ENCODE measurements around the gene TRIOBP. TPM values are rescaled to one million over a fixed set of nuclear protein-coding genes. Genes with fewer than 3 reads are reported as not detected.
A peak's percentile ranks its signal among the peaks of the same experiment; 100 is the strongest.

The TRIOBP gene
- total and polyA plus RNA-seq, 2 of the 4 experiments (the other 2 are of a cell fraction), result 46.4 to 69.8 TPM

- TF ChIP-seq CHD1 (IDR thresholded peaks at IDR 0.05; ENCODE audit: low read depth, low read length), result no peak
- peak; percentile 97 for TF ChIP-seq MAZ (IDR thresholded peaks at IDR 0.05; ENCODE audit: borderline replicate concordance, low read depth, low read length)
- no peak for TF ChIP-seq SMC3 (IDR thresholded peaks at IDR 0.05; ENCODE audit: low read depth, low read length)
- TF ChIP-seq RFX5 (IDR thresholded peaks at IDR 0.05; ENCODE audit: low read depth, low read length), result no peak
These were observed 21.6 kb upstream of the TRIOBP start, which contains the start of gene LGALS1 (continued) for GRCh38 chr22:37674951-37675929.

Measured in IMR-90 (cell line).